Keratinocyte (primary cell): ENCODE measurements around the gene RAB5A. TPM values are rescaled to one million over a fixed set of nuclear protein-coding genes. Genes with fewer than 3 reads are reported as not detected.

ENCODE experiments used
- DNase-seq: peaks from one replicate; pipeline ENCODE4 v3.0.0-alpha.2; 2011; ENCODE audit warnings: low read depth, missing footprints, low spot score
- FAIRE-seq: peaks from 2 replicates; lab custom pipeline; 2011; peaks lifted over from hg19 to GRCh38; lab: Jason Lieb, UNC
- H2AFZ ChIP-seq: 2 replicates; pipeline ENCODE4 v1.6.0; 2012; ENCODE audit warnings: low read length, control low read depth, inconsistent platforms; ENCODE audit not compliant: control insufficient read depth
- H3K27ac ChIP-seq: 2 replicates; pipeline ENCODE4 v1.5.1; 2011; ENCODE audit warnings: low read length; ENCODE audit not compliant: control insufficient read depth, insufficient read depth
- H3K27me3 ChIP-seq: 3 replicates; pipeline ENCODE4 v1.6.0; 2011; ENCODE audit warnings: low read length; ENCODE audit not compliant: control insufficient read depth, insufficient read depth; ENCODE audit errors: extremely low read depth
- H3K36me3 ChIP-seq, 2 experiments: 2 replicates in 1 of 2; 3 replicates in 1 of 2; pipeline ENCODE4 v1.5.1; 2011; ENCODE audit warnings: low read length in 2 of 2, mild to moderate bottlenecking in 1 of 2; ENCODE audit not compliant: control insufficient read depth in 2 of 2, insufficient read depth in 2 of 2; ENCODE audit errors: extremely low read depth in 1 of 2
- H3K4me1 ChIP-seq: 3 replicates; pipeline ENCODE4 v1.5.1; 2011; ENCODE audit warnings: low read length; ENCODE audit not compliant: control insufficient read depth, insufficient read depth; ENCODE audit errors: extremely low read depth
- H3K4me2 ChIP-seq: 3 replicates; pipeline ENCODE4 v1.6.0; 2011; ENCODE audit warnings: low read depth, low read length; ENCODE audit not compliant: control insufficient read depth, insufficient read depth; ENCODE audit errors: extremely low read depth
- H3K4me3 ChIP-seq, 3 experiments: fragments of 200-600 bp in 1 of 3; sonication (generic) in 1 of 3; 2 replicates in 2 of 3; 3 replicates in 1 of 3; pipeline ENCODE4 v1.5.1; 2011 to 2016; ENCODE audit warnings: low read length in 3 of 3, mild to moderate bottlenecking in 3 of 3, control low read depth in 2 of 3, inconsistent platforms in 1 of 3, low read depth in 1 of 3, mixed read lengths in 1 of 3, mixed run types in 1 of 3, moderate library complexity in 1 of 3; ENCODE audit not compliant: control insufficient read depth in 2 of 3, insufficient read depth in 2 of 3; ENCODE audit errors: extremely low read depth in 1 of 3
- H3K79me2 ChIP-seq: 2 replicates; pipeline ENCODE4 v1.6.0; 2012; ENCODE audit warnings: low read length; ENCODE audit not compliant: control insufficient read depth, insufficient read depth
- H3K9ac ChIP-seq: 3 replicates; pipeline ENCODE4 v1.6.0; 2011; ENCODE audit warnings: low read length; ENCODE audit not compliant: control insufficient read depth, insufficient read depth; ENCODE audit errors: extremely low read depth
- H3K9me1 ChIP-seq: 3 replicates; pipeline ENCODE4 v1.6.0; 2011; ENCODE audit warnings: low read length; ENCODE audit not compliant: control insufficient read depth, insufficient read depth; ENCODE audit errors: extremely low read depth
- H3K9me3 ChIP-seq: 2 replicates; pipeline ENCODE4 v1.5.1; 2012; ENCODE audit warnings: low read depth, low read length; ENCODE audit not compliant: control insufficient read depth
- H4K20me1 ChIP-seq: 3 replicates; pipeline ENCODE4 v1.6.0; 2011; ENCODE audit warnings: low read length; ENCODE audit not compliant: control insufficient read depth, insufficient read depth; ENCODE audit errors: extremely low read depth
- CTCF ChIP-seq, 3 experiments: IDR thresholded peaks in 1 of 3; conservative IDR thresholded peaks in 1 of 3; optimal IDR thresholded peaks in 1 of 3; 2 replicates in 2 of 3; 3 replicates in 1 of 3; pipeline versions ENCODE3 to v1.5.1; 2011; ENCODE audit warnings: low read length in 3 of 3, mild to moderate bottlenecking in 3 of 3, moderate library complexity in 2 of 3, control low read depth in 1 of 3, inconsistent platforms in 1 of 3; ENCODE audit not compliant: insufficient read depth in 2 of 3; ENCODE audit errors: extremely low read depth in 1 of 3
- EZH2 ChIP-seq: IDR thresholded peaks from one replicate; pipeline ENCODE4 v1.6.1; 2012; ENCODE audit warnings: inconsistent platforms, mild to moderate bottlenecking, low read length, moderate library complexity
- dilution Hi-C: fragments of 300-500 bp; cut with MboI; formaldehyde crosslinking; loops from one replicate; pipeline ENCODE4 v1.7.0; 2020; ENCODE audit warnings: low sequenced_read_pairs; ENCODE audit not compliant: extremely low pct_ligation_motif_present
- polyA plus RNA-seq, 5 experiments: library from polyadenylated mRNA; depleted of rRNA in 3 of 5; stranded (reverse) in 3 of 5; stranded (forward) in 1 of 5; unstranded in 1 of 5; fragments of >200 nt; gene quantifications; 1 replicate in 1 of 5; 2 replicates in 3 of 5; 3 replicates in 1 of 5; pipeline versions ENCODE4 v1.2.1 to v1.2.3, GENCODE V29; 2011 to 2012; ENCODE audit warnings: missing spikeins in 2 of 5, low read depth in 1 of 5, low replicate concordance in 1 of 5

Gene RAB5A
- polyA plus RNA-seq, 1 donor (not counting 4 experiments of a cell fraction or from before 2014, with no cell fraction given): 60.5 TPM

- no peak for DNase-seq
- Histone ChIP-seq H3K4me3 (peak overlapping the region; percentile 72 to 90 (median 88)), H3K4me1 (peaks cover 23% of the 10 kb centered on the region), H3K36me3 (peaks cover 3 to 9% of the 10 kb centered on the region in 2 experiments), H3K79me2 (peaks cover 58% of the 10 kb centered on the region), H3K4me2 (peak overlapping the region; percentile 84), H3K9me1 (no peaks in the 10 kb centered on the region), H4K20me1 (no peaks in the 10 kb centered on the region), H3K9ac (peak overlapping the region; percentile 95), H3K27ac (peak overlapping the region; percentile 96), H3K9me3 (no peaks in the 10 kb centered on the region), H3K27me3 (no peaks in the 10 kb centered on the region), H2AFZ (no peak overlapping the region)
- TF ChIP-seq EZH2: no peak
- TF ChIP-seq CTCF (optimal IDR thresholded peaks at IDR 0.05 in 1 of 3, IDR thresholded peaks at IDR 0.05 in 1 of 3, conservative IDR thresholded peaks at IDR 0.05 in 1 of 3; ENCODE audit: extremely low read depth in 1 of 3, insufficient read depth in 2 of 3, low read length in 3 of 3): no peak
- dilution Hi-C loops: no loop called here
- no peak for FAIRE-seq
Observed at GRCh38 chr3:19948226-19948591, 1.3 kb downstream of the RAB5A start.

- no peak for FAIRE-seq
- TF ChIP-seq EZH2 (no peak), CTCF (optimal IDR thresholded peaks at IDR 0.05 in 1 of 3, IDR thresholded peaks at IDR 0.05 in 1 of 3, conservative IDR thresholded peaks at IDR 0.05 in 1 of 3; ENCODE audit: extremely low read depth in 1 of 3, insufficient read depth in 2 of 3, low read length in 3 of 3) (no peak)
- dilution Hi-C loops: no loop called here
- peaks cover 23% of the 10 kb centered on the region for H3K4me1 ChIP-seq
- peak overlapping the region; percentile 84 for H3K4me2 ChIP-seq
- peaks cover 4 to 17% of the 10 kb centered on the region in 2 experiments for H3K36me3 ChIP-seq
- no peak overlapping the region for H3K9ac ChIP-seq
- H3K27ac ChIP-seq: no peak overlapping the region
- H3K9me1 ChIP-seq: no peaks in the 10 kb centered on the region
- no peaks in the 10 kb centered on the region for H3K27me3 ChIP-seq
- DNase-seq: no peak
- H3K9me3 ChIP-seq: no peaks in the 10 kb centered on the region
- no peak overlapping the region for H3K4me3 ChIP-seq
- H3K79me2 ChIP-seq: peaks cover 79% of the 10 kb centered on the region
- H4K20me1 ChIP-seq: no peaks in the 10 kb centered on the region
- no peak overlapping the region for H2AFZ ChIP-seq
Observed at GRCh38 chr3:19950316-19950715, 3.4 kb downstream of the RAB5A start.
